HG02973 (cell line): Measurements from ENCODE around the gene SLC35F3.
A peak's percentile ranks its signal among the peaks of the same experiment; 100 is the strongest.
"Not testable (repeated sequence)": the region's sequence is repeated elsewhere in the genome, so short reads cannot be mapped to it uniquely, and the experiment has no call there.

Experiments
- ATAC-seq: cut with Tn5 transposase; IDR thresholded peaks from one replicate; pipeline ENCODE4 v1.9.1; 2021; ENCODE audit warnings: moderate library complexity; ENCODE audit not compliant: unreplicated experiment

Gene SLC35F3

GRCh38 chr1:233904633-233905415 is at the start of gene SLC35F3:
TSS of gene SLC35F3 (plus strand) at chr1:233904676.
- no peak for ATAC-seq

- ATAC-seq: no peak
Observed at GRCh38 chr1:233859446-233859845, 45.0 kb upstream of the SLC35F3 start.

DNA sequence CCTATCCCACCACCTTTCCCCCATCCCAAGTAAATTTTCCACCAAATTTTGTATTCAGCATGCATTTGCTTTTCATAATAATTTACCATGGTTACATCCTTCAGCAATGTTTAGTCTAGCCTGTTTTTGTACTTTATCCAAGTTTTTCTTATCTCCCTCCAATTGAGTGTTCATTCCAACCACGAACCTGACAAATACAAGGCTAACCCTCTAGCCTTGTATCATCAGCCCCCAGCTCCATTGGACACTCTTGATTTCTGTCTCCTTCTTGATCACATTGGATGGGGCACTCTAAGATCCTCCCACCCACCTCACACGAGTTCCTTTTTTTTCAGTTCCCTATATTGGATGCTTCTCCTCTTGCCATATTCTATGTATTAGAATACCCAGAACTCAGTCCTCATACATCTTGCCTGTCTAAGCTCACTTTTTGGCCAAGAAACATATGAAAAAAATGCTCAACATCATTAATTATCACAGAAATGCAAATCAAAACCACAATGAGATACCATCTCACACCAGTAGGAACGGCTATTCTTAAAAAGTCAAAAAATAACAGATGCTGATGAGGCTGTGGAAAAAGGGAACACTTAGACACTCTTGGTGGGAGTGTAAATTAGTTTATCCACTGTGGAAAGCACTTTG is 40.5 kb upstream of the SLC35F3 start:
- no peak for ATAC-seq

- no peak for ATAC-seq
Observed at GRCh38 chr1:233864578-233864977, 39.9 kb upstream of the SLC35F3 start.

GRCh38 chr1:233865216-233865615 is 39.3 kb upstream of the SLC35F3 start:
- no peak for ATAC-seq

GRCh38 chr1:233865902-233866301 is 38.6 kb upstream of the SLC35F3 start:
- ATAC-seq: no peak

DNA sequence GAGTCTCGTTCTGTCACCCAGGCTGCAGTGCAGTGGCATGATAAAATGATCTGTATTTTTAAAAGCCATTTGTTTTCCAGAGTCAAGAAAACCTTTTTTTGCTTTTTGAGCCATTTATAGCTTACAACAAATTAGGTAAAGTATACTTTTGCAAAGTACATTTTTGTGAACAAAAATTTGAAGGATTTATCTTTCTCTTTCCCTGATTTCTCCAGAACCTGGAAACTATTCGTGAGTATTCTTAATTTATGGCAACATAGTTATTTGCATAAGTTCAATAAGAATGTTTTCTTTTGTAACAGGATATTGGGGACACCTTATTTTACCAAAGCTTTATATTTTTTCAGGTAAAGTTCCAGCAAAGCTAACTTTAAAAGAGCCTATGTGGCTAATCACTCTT is 37.4 kb upstream of the SLC35F3 start:
- ATAC-seq: no peak

- no peak for ATAC-seq
Observed at GRCh38 chr1:233868461-233868860, 36.0 kb upstream of the SLC35F3 start.

DNA sequence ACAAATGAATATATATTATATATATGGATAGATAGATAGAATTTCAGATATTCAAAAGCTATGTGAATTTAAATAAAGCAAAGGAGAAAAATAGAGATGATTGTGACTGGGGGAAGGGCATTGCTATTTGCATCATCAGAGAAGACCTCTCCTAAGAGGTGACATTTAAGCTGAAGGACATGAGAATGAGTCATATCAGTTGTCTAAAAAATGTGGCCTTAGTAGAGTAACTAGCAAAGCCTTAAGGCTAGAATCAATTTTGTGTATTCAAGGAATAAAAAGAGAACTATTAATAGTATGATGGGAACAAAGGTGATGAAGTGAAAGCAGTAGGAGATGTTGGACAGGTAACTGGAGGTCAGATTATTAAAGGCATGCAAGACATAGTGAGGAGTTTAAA is 34.8 kb upstream of the SLC35F3 start:
- ATAC-seq: no peak

DNA sequence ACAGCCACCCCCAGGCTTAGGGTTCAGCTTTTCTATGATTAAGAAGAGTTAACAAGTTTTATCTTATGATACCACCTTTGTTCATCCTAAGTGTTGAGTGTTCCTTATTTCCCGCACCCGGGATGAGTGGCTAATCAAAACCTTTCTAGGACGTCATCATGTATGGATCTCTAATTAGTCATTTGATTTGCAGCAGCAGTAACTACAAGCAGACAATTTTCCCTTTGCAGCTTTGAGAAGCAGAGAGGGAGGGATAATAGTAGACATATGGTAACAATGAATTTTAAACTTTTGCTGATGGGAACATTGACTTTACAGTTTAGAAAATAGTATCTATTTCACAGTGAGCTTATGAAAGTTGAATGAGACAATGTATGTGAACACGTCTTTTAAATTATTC is 30.8 kb upstream of the SLC35F3 start:
- no peak for ATAC-seq

DNA sequence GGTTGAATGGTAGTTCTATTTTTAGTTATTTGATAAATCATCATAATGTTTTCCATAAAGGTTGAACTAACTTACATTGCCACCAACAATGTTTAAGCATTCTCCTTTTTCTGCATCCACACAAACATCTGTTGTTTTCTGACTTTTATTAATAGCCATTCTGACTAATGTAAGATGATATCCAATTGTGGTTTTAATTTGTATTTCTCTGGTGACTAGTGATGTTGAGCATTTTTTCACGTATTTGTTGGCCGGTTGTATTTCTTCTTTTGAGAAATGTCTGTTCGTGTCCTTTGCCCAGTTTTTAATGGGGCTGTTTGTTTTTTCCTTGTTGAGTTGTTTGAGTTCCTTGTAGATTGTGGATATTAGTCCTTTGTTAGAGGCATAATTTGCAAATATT is 24.6 kb upstream of the SLC35F3 start:
- no peak for ATAC-seq

- ATAC-seq: no peak
Observed at GRCh38 chr1:233883671-233884070, 20.8 kb upstream of the SLC35F3 start.

GRCh38 chr1:233884461-233885151 is 19.9 kb upstream of the SLC35F3 start:
- no peak for ATAC-seq

GRCh38 chr1:233885196-233885920 is 19.1 kb upstream of the SLC35F3 start:
- ATAC-seq: no peak

DNA sequence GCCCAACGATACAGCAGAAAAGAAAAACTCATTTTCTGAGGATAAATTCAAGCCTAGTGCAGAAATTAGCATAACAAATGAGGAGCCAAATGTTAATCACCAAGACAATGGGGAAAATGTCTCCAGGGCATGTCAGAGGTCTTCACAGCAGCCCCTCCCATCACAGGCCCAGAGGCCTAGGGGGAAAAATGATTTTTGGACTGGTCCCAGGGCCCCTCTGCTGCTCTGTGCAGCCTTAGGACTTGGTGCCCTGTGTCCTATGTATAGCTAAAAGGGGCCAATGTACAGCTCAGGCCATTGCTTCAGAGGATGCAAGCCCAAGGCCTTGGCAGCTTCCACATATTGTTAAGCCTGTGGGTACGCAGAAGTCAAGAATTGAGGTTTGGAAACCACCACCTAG is 13.3 kb upstream of the SLC35F3 start:
- not testable (repeated sequence) for ATAC-seq

GRCh38 chr1:233897325-233898162 is 6.9 kb upstream of the SLC35F3 start:
- peak; percentile 99 for ATAC-seq

DNA sequence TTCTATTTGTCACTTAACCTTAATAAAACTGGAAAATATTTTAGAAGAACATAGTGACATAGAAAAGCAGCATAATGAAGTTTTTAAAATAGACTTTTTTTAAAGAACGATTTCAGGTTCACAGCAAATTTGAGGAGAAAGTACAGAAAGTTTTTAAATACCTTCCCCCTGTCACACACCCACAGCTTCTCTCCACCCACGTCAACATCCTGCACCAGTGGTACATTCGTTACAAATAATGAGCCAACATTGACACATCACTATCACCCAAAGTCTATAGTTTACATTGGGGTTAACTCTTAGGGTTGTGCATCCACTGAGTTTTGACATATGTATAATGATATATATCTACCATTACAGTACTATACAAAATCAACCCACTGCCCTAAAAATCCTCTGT is 3.0 kb upstream of the SLC35F3 start:
- ATAC-seq: no peak

GRCh38 chr1:233905416-233906051 is 1.1 kb downstream of the SLC35F3 start:
- ATAC-seq: no peak

DNA sequence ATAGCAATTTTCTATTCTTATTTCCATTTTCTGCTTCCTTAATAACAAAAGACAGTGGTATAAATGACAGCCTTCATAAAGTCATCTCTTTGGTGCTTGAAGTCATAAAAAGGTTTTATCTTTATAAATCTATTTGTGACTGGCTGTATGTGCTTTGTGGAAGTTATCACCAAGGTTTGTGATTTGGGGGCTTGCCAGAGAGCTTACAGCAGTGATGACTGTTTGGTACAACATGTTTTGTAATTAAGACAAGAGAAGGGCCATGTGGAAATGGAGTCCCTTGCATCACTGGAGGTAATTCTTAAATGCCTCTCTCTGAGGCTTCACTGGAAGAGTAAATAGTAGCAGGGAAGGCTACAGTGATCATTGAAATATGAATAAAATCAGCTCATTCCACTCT is 2.7 kb downstream of the SLC35F3 start:
- ATAC-seq: no peak

DNA sequence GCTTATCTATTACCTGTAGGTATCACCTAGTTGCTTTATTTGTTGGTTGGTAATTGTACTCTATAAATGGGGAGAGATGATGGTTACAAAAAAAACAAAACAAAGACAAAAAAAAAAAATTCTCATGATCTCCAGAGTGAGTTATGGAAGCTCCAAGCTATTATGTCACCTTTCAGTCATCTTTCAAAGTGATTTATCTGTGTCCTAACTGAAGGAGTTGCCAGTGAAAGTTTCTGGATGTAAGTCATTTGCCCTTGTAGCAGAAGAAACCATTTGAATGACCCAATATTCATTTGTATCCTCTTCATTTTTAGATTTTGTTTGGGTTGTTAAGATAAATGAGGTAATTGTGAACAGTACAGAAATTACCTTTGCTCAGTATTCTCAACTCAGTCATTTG is 3.6 kb downstream of the SLC35F3 start:
- no peak for ATAC-seq
